Measurements from ENCODE around the gene COX4I2. TPM values are rescaled to one million over a fixed set of nuclear protein-coding genes. Genes with fewer than 3 reads are reported as not detected.
"Not testable (repeated sequence)": the region's sequence is repeated elsewhere in the genome, so short reads cannot be mapped to it uniquely, and the experiment has no call there.

The COX4I2 gene
- total RNA-seq, 4 donors from 2014 or later: 5.1 to 8.4 TPM; not detected in 2

GRCh38 chr20:31594558-31595379 is 42.9 kb upstream of the COX4I2 start:
- peak overlapping the region; percentile 34 to 48 for H3K27ac ChIP-seq
- no peak for TF ChIP-seq POLR2A (IDR thresholded peaks at IDR 0.05)
- TF ChIP-seq CTCF (IDR thresholded peaks at IDR 0.05): no peak
- no peaks in the 10 kb centered on the region for H3K27me3 ChIP-seq
- H3K36me3 ChIP-seq: no peaks in the 10 kb centered on the region
- H3K9me3 ChIP-seq: no peaks in the 10 kb centered on the region
- H3K4me1 ChIP-seq: no peaks in the 10 kb centered on the region
- H3K4me3 ChIP-seq: no peak overlapping the region
- DNase-seq: peak in 1 of 2 donors; percentile 56
- intact Hi-C loops (cut with DNase I; ENCODE audit: low total_unique reads): no loop called here

DNA sequence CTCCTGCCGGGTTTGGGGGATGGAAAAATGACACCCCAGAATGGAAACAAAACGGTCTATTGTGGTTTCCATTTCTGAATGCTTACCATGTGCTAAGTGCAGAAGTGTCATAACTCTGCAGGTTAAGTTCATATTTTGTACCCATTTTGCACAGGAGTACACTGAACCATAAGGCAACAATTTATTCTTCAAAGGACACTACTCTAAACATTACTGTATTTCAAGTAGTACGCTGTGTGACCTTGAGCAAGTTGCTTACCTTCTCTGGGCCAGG is 42.4 kb upstream of the COX4I2 start:
- no peaks in the 10 kb centered on the region for H3K4me1 ChIP-seq
- no peaks in the 10 kb centered on the region for H3K9me3 ChIP-seq
- intact Hi-C loops (cut with DNase I; ENCODE audit: low total_unique reads): no loop called here
- peak overlapping the region; percentile 34 to 48 for H3K27ac ChIP-seq
- no peak for TF ChIP-seq CTCF (IDR thresholded peaks at IDR 0.05)
- no peak for TF ChIP-seq POLR2A (IDR thresholded peaks at IDR 0.05)
- DNase-seq: no peak
- H3K36me3 ChIP-seq: no peaks in the 10 kb centered on the region
- H3K4me3 ChIP-seq: no peak overlapping the region
- no peaks in the 10 kb centered on the region for H3K27me3 ChIP-seq

GRCh38 chr20:31595654-31596411 is 41.9 kb upstream of the COX4I2 start:
- no peaks in the 10 kb centered on the region for H3K27me3 ChIP-seq
- H3K4me3 ChIP-seq: no peak overlapping the region
- intact Hi-C loops (cut with DNase I; ENCODE audit: low total_unique reads): no loop called here
- DNase-seq: peak; percentile 65 to 77
- no peaks in the 10 kb centered on the region for H3K4me1 ChIP-seq
- H3K36me3 ChIP-seq: no peaks in the 10 kb centered on the region
- no peaks in the 10 kb centered on the region for H3K9me3 ChIP-seq
- H3K27ac ChIP-seq: peak overlapping the region; percentile 37 to 48
- no peak for TF ChIP-seq CTCF (IDR thresholded peaks at IDR 0.05)
- TF ChIP-seq POLR2A (IDR thresholded peaks at IDR 0.05): peak in 1 of 2 donors; percentile 35

GRCh38 chr20:31596412-31596715 is 41.3 kb upstream of the COX4I2 start:
- H3K4me3 ChIP-seq; intact Hi-C loops (cut with DNase I; ENCODE audit: low total_unique reads); H3K36me3 ChIP-seq; H3K4me1 ChIP-seq; DNase-seq; H3K27me3 ChIP-seq; H3K9me3 ChIP-seq: not testable (repeated sequence)
- peak overlapping the region; percentile 31 to 48 for H3K27ac ChIP-seq

- Histone ChIP-seq H3K4me1 (no peaks in the 10 kb centered on the region), H3K27me3 (peaks cover 0 to 3% of the 10 kb centered on the region in 2 donors), H3K9me3 (no peaks in the 10 kb centered on the region), H3K36me3 (no peaks in the 10 kb centered on the region), H3K4me3 (no peak overlapping the region), H3K27ac (peak overlapping the region; percentile 31 to 48)
- no peak for DNase-seq
- intact Hi-C loops (cut with DNase I; ENCODE audit: low total_unique reads): no loop called here
- TF ChIP-seq POLR2A (IDR thresholded peaks at IDR 0.05): no peak
- no peak for TF ChIP-seq CTCF (IDR thresholded peaks at IDR 0.05)
These were observed 40.8 kb upstream of the COX4I2 start for GRCh38 chr20:31596831-31597480.
